ENCODE measurements around the gene TBX19.

- no peak for TF ChIP-seq SUZ12 (IDR thresholded peaks at IDR 0.05; ENCODE audit: unreplicated experiment)
- TF ChIP-seq ZSCAN29 (IDR thresholded peaks at IDR 0.05) = no peak
- TF ChIP-seq MXI1 (IDR thresholded peaks at IDR 0.05; ENCODE audit: low read depth, low read length) = no peak
- no peak for TF ChIP-seq EP300 (IDR thresholded peaks at IDR 0.05; ENCODE audit: borderline replicate concordance in 1 of 2, control insufficient read depth in 1 of 2, low read depth in 2 of 2, low read length in 2 of 2)
- TF ChIP-seq ZBTB33 (IDR thresholded peaks at IDR 0.05) = no peak
- no peak for TF ChIP-seq TAF1 (IDR thresholded peaks at IDR 0.05; ENCODE audit: borderline replicate concordance, low read depth, low read length)
- TF ChIP-seq CHD2 (IDR thresholded peaks at IDR 0.05; ENCODE audit: borderline replicate concordance, low read depth, low read length) = no peak
Measured at GRCh38 chr1:168328731-168329364, 48.2 kb downstream of the TBX19 start.
